NOMO-1 (cell line): ENCODE results near the gene FGFR2.
A peak's percentile ranks its signal among the peaks of the same experiment; 100 is the strongest.

Experiments
- DNase-seq, 2 experiments: peaks; one replicate each; lab custom pipeline; 2025; ENCODE audit not compliant: unreplicated experiment in 2 of 2; lab: John Stamatoyannopoulos, UW

FGFR2 gene

DNA sequence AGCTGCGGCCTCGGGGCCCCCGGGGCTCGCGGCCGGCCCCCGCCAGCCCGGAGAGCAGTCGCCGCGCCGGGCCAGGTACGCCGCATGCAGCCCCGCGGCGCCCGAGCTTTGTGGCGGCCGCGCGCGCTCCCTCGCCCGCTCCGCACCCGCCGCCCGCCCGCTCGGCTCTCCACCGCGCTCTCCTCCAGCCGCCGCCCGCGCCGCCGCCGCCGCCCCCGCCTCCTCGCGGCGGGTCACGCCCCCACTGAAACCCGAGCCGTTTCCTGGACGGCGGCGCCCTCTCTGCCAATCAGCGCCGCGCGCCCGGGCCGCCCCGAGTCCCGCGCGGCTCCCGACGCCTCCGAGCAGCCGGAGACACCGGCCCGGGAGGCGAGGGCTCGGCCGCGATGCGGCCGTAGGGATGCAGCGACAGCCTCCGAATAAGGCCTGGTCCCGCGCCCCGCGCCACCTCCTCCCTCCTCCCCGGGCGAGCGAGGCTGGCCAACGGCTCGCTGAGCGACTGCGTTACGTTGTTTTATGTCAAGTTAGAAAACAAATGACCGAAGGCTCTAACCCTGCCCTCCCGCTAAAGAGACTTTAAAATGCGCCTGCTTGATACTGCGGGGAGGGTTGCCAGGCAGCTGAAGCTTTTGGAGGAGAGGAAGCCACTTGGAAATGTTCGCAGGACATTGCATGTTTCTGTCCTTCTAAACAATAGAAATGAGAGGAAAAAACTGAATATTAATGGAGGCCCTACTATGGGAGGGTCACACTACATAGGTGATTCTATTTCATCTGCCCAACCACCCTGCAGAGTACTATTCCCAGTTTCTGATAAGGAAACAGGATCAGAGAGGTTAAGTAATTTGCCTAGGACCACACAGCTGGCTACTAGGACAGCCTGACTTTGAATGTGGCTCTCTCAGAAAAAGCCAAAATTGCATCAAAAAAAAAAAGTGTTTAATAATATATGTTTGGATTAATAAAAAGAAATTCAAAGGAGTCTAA lies at the start of gene FGFR2:
Gene FGFR2 (minus strand): TSS at position 182 of the 987 bp plus-strand sequence. CDS start 4,627 bp downstream, outside the sequence.
- peak; percentile 52 to 67 for DNase-seq

DNA sequence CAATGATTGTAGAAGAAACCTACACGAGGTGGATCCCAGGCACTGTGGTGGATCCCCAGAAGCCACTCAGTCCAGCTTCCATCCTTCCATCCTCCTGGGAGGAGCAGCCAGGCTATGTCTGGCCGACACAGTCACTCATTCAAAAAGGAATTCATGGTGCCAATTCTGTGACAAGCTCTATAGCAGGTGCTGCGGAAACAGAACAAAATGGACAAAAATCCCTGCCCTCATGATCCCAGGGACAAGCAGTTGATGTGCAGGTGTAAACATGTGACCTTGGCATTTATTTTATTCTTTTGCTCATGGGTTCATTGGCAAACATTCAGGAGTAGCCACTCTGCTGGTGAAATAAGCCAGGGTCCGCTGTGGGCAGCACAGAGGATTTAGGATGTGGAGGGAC lies 49.2 kb upstream of the FGFR2 start:
- DNase-seq = no peak

DNA sequence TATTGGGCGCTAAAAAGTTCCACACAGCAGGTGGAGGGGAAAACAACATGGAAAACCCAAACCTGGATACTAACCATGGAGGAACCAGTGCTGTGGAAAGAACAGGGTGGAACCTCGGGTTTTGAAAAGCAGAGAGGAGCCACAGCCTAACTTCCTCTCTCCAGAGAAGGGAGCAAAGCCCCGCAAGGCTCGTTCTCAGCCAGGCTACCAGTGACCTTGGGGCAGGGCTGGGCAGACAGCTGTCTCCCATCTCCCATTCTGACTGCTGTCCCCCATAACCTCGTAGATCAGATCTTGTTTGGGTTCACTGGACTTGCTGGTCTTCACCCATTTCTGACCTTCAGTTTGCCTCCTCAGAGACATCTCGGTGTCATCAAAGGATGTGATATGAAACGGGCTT lies 47.5 kb upstream of the FGFR2 start:
- no peak for DNase-seq

DNA sequence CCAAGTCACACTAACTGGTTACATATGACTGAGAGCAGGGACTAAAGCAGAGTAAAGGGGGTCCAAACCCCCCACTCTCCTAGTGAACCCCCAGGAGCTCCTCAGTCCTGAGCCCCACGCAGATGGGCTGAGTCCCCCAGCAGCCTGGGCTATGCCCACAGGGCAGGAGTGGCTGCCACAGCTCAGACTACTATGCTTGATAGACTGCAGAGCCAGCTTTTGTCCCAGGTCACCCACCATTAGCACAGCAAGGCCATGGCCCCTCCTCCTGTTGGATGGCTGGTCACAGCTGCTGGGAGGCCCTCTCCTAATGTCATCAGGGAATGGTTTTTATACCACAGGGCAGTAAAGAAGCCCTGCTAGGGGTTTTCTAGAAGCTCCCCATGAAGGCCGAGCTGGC lies 46.3 kb upstream of the FGFR2 start:
- DNase-seq = no peak

DNA sequence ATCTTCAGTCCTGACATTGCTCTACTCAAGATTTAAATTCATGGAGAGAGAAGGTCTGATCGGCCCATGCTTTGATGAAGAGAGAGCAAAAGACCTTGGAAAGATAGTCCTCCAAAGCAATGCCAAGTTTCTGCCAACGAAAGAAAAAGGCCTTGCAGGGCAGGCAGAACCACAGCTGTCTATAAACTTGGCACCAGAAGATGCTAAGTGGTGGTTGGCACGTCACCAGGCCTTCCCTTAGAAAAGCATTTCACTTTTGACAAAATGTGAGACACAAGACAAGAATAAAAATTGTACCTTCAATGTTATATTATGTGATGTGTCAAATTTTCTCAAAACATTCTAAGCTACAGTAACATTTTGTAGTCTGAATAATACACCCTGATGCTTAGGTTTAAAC lies 42.0 kb upstream of the FGFR2 start:
- DNase-seq = no peak

- DNase-seq = no peak
These were observed 41.2 kb upstream of the FGFR2 start for GRCh38 chr10:121639416-121639815.

- no peak for DNase-seq
These were observed 39.2 kb upstream of the FGFR2 start for GRCh38 chr10:121637437-121637836.

GRCh38 chr10:121633056-121633455 lies 34.8 kb upstream of the FGFR2 start:
- no peak for DNase-seq

- DNase-seq = no peak
These were observed 33.3 kb upstream of the FGFR2 start for GRCh38 chr10:121631365-121632029.

- no peak for DNase-seq
These were observed 30.6 kb upstream of the FGFR2 start for GRCh38 chr10:121628859-121629258.

DNA sequence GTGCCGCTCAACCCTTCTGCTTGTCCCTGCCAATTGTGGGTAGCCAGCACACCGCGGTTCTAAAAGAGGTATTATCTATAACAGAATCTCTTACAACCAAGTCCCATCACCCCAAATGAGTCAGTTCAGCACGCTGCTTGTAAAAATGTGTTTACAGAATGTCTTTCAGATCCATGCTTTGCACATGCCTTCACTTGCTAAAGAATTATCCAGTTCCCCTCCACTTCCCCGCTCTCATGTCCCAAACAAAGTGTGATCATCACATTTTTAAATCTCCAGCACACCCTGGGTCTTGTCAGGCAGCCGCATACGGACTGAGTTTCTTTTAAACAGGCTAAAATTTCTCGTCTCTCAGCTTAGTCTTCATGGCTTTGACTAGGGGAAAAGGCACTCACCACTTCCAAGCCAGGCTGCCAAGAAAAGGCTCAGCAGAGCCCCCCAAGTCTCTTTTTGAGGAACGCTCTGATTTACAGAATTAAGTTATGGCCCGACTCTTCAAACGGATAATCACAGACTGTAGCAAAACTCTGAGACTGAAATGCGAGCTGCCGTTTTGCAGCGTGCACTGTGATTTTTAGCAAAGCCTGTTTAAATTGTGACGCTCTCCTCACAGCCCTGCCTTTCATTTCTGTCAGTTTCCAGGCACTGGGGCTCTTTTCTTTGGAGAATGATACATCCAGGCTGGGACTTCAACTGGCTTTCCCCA lies 29.8 kb upstream of the FGFR2 start:
- no peak for DNase-seq

DNA sequence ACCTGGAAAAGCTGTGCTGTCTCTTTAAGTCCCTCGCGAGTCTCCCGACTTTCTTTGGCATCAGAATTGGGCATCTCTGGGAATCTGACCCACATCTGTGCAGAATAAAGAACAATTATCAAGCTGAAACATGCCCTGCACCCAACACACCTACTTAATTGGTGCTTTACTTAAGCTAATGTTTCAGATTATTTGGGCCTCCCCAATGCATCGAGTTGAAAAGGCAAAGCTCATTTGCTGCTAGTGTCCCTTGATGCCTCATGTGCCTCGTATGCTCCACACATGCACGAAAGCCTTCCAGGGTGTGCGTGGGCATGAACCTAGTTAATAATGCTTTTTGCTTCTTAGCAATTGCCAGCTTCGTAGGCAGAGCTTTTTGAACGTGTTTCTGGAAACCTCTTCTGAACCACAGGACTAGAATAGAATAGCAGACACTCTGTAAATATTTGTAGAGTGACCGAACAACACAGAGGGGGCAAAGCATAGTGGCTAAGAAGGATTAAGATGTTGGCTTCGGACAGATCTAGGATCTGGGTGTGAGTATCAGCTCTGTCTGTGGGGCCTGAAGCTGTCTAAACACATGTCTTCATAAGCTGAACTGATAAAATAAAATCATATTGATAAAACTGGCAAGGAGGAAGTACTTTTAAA lies 26.7 kb upstream of the FGFR2 start:
- no peak for DNase-seq

DNA sequence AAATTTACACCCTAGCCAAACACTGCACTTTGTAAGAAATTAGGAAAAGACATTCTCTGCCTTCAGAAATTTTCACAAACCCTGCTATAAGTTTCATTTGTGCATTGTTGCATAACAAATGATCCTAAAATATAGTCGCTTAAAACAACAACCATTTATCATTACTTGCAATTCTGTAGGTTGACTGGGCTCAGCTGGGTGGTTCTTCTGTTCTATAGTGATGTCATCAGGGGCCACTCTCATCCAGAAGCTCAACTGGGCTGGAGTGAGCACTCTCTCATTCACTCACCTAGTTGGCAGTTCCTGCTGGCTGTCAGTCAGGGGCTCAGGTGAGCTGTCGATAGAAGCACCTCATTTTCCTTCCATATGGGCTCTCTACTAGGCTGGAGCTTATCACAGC lies 20.7 kb upstream of the FGFR2 start:
- DNase-seq = no peak

DNA sequence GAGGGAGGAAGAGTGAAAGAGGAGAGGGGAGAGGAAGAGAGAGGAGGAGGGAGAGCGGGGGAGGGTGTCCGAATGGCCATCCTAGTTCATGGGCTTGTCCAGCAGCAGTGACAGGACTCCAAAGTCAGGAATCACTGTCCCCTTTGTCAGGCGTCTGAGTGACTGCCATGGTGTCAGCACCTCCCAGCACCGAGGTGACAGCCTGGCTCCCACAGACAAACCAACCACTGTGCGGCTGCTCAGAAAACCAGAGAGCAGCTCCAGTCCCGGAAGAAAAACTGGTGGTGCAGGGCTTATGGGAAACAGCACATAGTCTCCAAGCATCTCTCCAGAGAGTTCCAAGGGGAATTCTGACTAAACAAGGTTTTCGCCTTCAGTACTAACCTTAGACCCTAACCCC lies 18.9 kb upstream of the FGFR2 start:
- no peak for DNase-seq

- no peak for DNase-seq
These were observed 18.0 kb upstream of the FGFR2 start for GRCh38 chr10:121616291-121616690.

GRCh38 chr10:121615836-121616235 lies 17.6 kb upstream of the FGFR2 start:
- DNase-seq = no peak

GRCh38 chr10:121615435-121615793 lies 17.2 kb upstream of the FGFR2 start:
- DNase-seq = no peak

DNA sequence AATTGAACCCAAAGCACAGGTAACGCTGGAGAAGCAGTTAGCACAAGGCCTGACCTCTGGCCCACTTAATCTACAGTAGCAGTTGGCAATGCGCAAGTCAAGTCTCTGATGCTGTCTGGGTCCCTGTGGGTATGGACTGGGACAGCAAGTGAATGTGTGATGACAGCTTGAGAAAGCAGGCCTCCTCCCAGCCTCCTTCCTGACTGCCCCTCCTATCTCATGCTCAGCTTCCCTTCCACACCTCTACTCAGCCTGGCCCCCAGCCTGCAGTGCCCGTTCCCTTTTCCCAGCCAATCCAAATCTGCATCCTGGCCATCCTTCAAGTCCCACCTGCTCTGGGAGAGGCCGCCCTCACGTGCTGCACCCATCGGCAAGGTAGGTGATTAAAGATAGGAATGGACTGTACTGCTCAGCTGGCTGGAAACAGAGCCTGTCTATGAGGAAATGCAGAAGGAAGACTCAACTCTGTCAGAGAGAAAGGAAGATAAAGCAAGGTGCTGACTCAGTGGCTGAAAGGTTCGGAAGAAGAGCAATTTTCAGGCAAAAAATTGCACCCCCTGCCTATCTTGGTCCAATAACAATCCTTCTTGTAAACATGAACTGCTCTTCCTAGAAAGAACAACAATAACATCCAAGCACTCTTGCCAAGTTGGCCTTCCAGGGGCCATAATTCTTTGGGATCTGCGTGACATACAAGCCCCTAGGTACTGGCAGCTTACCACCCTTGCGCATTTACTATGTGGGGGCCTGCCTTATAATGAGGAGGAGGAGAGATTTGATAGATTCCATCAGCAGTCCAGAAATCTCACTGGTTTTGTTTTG lies 16.6 kb upstream of the FGFR2 start:
- DNase-seq = no peak

DNA sequence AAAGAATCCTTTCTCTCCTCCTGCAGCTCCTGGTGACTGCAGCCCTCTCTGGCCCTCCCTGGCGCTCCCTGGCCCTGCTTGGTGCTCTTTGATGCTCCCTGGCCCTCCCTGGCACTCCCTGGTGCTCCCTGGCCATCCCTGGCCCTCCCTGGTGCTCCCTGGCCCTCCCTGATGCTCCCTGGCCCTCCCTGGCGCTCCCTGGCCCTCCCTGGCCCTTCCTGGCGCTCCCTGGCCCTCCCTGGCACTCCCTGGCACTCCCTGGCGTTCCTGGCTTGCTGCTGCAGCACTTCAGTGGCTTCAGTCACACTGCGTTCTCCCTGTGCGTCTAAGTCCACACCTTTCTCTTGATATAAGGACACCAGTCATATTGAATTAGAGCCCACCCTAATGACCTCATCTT lies 15.2 kb upstream of the FGFR2 start:
- no peak for DNase-seq
